ENCODE data around the gene NT5DC2.

NT5DC2 gene

GRCh38 chr3:52498137-52499054 lies 35.3 kb downstream of the NT5DC2 start:
- DNase-seq (ENCODE audit: low read depth), result peak; percentile 87
- H3K4me3 ChIP-seq (ENCODE audit: low read depth, low read length), result no peak overlapping the region
- TF ChIP-seq, protein P1, sequence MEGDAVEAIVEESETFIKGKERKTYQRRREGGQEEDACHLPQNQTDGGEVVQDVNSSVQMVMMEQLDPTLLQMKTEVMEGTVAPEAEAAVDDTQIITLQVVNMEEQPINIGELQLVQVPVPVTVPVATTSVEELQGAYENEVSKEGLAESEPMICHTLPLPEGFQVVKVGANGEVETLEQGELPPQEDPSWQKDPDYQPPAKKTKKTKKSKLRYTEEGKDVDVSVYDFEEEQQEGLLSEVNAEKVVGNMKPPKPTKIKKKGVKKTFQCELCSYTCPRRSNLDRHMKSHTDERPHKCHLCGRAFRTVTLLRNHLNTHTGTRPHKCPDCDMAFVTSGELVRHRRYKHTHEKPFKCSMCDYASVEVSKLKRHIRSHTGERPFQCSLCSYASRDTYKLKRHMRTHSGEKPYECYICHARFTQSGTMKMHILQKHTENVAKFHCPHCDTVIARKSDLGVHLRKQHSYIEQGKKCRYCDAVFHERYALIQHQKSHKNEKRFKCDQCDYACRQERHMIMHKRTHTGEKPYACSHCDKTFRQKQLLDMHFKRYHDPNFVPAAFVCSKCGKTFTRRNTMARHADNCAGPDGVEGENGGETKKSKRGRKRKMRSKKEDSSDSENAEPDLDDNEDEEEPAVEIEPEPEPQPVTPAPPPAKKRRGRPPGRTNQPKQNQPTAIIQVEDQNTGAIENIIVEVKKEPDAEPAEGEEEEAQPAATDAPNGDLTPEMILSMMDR (conservative IDR thresholded peaks at IDR 0.05; ENCODE audit: low read depth, low read length), result no peak

- peak; percentile 58 for DNase-seq (ENCODE audit: low read depth)
- H3K4me3 ChIP-seq (ENCODE audit: low read depth, low read length), result no peak overlapping the region
- TF ChIP-seq, protein P1 (conservative IDR thresholded peaks at IDR 0.05; ENCODE audit: low read depth, low read length), result no peak
Observed at GRCh38 chr3:52495777-52496602, 37.7 kb downstream of the NT5DC2 start.

GRCh38 chr3:52494886-52495495 lies 38.7 kb downstream of the NT5DC2 start, which contains the start of gene STAB1:
TSS of gene STAB1 (plus strand) at chr3:52495338. CDS start at chr3:52495414, 76 bp downstream.
- TF ChIP-seq, protein P1 (conservative IDR thresholded peaks at IDR 0.05; ENCODE audit: low read depth, low read length), result no peak
- H3K4me3 ChIP-seq (ENCODE audit: low read depth, low read length), result no peak within 1 kb of the TSS
- peak; percentile 17 for DNase-seq (ENCODE audit: low read depth)

DNA sequence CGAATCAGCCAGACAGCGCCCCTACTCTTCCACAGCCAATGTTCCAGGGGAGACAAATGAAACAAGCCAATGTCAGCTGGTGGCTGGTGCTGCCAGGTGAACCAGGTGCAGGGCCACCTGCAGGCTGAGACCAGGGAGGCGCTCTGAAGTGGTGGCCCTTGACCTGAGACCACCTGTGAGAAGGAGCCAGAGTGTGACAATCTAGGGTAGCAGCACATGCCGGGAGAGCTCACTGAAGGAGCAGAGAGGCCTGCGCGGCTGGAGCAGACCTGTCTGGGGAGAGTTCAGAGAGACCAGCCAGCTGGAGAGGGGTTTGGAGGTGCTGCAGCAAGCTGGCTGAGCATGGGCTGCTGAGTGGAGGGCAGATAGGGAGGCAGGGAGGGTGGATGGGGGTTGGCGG lies 39.2 kb downstream of the NT5DC2 start:
- TF ChIP-seq, protein P1 (conservative IDR thresholded peaks at IDR 0.05; ENCODE audit: low read depth, low read length), result no peak
- H3K4me3 ChIP-seq (ENCODE audit: low read depth, low read length), result no peak overlapping the region
- DNase-seq (ENCODE audit: low read depth), result no peak

DNA sequence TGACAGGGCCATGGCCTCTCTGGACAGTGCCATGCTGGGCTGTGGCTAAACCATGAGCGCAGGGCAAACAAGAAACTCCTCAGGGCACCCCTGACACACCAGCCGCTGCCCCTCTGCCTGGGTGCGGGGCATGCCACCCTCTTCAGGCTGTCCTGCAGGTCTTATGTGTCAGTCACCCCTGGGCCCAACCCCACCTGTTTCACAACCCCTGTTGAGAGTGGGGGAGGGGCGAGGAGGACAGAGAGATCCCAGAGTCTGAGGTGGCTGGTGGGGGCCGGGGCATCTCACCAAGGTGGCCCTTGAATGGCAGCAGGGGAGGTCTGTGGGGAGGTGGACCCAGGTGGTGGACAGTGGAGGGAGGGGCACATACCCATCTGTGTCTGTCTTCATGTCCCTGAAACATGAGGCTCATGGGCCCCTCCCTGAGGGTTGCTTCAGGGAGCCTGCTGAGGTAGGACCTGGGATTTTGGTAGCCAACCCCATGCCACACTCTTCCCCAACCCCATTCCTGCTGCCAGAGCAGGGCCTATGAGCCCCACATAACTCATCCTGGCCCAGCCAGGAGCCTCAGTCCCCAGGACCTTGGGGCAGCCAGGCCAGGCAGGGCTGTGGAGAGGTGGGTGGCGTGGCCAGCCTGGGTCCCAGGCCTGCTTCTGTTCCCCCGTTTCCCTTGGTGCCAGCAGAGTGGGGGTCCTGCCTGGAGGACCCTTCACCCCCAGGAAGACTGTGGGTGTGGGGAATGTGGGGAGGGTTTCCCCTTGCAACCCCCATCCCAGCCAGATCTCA lies 40.2 kb downstream of the NT5DC2 start:
- no peak for DNase-seq (ENCODE audit: low read depth)
- TF ChIP-seq, protein P1 (conservative IDR thresholded peaks at IDR 0.05; ENCODE audit: low read depth, low read length), result no peak
- no peak overlapping the region for H3K4me3 ChIP-seq (ENCODE audit: low read depth, low read length)

- DNase-seq (ENCODE audit: low read depth), result no peak
- TF ChIP-seq, protein P1 (conservative IDR thresholded peaks at IDR 0.05; ENCODE audit: low read depth, low read length), result no peak
- H3K4me3 ChIP-seq (ENCODE audit: low read depth, low read length), result no peak overlapping the region
Observed at GRCh38 chr3:52492059-52492458, 41.6 kb downstream of the NT5DC2 start.
